IPS DF 19.7 (cell line): ENCODE data around the gene CTNNBIP1.

ENCODE experiments used
- DNase-seq: peaks from one replicate; pipeline ENCODE4 v3.0.0-alpha.2; 2013; ENCODE audit warnings: low read depth, low spot score

Gene CTNNBIP1

DNA sequence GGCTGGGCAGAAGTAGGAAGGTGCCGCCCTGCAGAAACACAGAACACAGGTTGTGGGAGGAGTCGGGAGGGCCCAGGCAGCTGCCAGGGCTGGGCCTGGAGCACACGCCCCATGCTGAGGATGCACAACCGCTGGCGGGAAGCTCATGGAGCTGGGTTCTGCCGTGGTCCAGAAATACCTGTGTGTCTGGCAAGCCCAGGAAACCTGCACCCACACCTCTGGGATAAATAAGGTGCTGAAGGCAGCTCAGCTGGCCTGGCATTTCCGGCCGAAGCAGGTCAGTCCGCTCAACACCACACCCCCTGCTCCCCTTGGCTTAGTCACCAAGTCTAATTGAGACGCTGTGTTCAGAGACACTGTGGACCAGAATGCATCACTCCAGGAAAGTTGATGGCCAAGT lies 32.1 kb downstream of the CTNNBIP1 start:
- DNase-seq, result no peak

DNA sequence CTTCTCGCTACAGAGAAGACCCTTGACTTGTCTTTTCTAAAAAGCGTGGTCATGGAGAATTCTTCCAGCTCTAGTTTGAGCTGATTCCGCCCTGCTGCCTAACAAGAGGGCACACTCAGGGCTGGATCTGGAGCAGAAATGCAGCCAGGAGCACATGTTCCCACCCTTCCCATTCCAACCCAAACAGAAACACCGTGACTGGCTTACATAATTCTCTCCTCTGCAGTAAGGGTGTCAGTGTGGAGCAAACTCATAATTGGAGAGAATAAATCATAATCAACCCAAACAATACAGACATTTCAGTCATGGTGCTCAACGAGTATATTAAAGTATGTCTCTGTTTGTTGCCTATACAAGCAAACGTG lies 34.5 kb downstream of the CTNNBIP1 start:
- DNase-seq, result no peak

DNA sequence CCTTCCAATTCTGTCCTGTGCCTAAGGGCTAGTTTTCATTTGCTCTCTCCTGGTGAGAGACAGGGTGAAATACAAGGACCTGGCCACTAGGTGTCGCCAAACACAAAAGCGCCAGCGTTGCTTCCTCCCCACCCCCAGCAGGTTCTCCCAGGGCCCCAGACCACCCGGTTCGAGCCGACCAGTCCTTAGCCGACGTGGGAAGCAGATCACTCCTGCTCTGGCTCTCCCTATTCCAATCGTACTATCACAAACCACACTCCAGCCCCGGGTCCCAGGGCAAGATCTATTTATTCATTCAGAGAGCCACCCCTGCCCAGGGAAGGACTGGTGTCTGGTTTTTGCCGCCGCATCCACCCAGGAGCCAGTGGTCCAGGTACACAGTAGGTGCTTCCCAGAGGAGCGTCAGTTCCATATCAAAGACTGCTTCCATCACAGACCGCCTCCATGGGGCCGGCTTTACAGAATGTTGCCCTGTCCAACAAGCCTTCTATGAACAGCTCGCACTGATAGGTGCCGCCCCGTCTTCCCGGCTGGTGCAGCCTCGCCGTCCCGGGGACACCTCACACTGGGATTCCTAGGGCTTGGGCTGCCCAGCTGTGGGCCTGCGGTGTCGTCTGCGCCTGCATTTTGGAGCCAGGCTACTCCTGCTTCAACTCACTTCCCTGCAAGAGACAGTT lies 35.0 kb downstream of the CTNNBIP1 start:
- no peak for DNase-seq

DNA sequence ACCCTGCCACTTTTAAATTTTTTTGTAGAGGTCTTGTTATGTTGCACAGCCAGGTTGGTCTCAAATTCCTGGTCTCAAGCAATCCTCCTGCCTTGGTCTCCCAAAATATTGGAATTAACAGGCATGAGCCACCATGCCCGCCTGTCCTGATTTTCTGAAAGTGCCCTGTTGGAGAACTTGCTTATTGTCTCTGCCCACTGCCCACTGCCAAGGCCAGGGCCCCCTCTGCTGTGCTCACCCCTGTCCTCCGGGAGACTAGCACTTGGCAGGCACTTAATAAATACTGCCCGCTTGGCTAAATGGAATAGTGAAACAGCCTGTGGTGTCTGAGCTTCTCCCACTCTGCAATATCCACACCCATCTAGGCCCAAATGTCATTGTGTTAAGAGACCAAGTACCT lies 35.7 kb downstream of the CTNNBIP1 start:
- DNase-seq, result no peak

DNA sequence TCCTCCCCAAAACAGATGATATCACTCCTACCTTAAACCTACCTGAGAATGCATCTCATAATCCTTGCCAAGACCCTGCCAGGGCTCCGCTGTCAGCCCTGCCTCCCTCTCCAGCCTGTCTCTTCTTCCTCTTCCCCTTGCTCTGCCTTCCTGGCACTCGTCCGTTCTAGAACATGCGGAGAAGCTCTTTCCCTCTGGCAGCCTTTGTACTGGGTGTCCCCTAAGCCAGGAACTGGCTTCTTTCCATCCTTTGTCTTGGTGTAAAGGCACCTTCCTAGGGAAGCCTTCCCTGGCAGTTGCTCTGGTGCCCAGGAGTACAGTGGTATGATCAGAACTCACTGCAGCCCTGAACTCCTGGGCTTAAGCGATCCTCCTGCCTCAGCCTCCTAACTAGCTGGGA lies 36.1 kb downstream of the CTNNBIP1 start:
- no peak for DNase-seq

DNA sequence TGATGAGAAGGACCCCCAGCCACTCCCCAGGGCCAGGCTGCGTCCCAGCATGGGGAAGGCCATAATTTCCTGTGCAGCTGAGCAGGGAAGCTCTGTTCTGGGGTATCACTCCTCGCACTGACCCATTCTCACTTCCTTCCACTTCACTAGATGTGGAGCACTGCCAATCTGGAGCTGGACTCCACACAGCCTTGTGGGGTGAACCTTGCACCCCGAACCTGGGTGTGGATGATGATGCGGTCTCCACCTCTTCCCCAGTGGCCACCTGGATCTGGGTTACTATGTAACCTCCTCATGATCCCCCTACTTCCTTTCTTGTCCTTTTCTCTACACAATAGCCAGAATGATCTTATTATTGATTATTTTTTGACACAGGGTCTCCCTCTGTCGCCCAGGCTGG lies 36.7 kb downstream of the CTNNBIP1 start:
- DNase-seq, result no peak

DNA sequence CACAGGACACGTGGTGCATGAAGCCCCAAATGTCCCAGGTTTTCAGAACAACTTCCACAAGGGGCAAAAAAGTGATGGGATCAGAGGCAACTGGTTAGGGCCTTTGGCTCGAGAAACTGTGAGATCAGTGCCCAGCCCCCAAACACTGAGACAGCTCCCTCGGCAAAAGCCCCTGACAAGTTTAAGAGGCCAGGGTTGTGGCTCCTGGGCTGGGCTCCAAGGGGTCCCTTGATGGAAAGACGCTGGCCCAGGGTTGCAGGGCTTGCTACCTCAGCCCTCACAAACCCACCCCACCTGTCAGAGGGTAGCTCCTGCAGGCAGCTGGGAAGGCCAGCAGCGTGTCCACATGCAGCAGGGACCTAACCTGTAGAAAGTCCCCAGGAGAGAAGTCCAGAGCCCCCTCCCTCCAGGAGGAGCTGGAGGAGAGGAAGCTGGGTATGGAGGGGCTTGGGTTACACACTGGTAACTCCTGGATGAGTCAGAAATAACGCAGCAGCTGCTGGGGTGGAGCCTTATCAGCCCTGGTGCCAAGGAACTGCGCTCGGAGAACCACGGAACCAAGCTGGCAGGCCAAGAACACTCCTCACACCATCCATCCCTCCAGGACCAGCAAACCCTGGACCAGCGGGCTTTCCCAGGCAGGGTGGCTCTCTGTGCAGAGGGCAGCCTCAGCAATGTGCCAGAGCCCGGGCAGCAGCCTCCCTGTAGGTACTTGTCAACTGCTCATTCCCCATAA lies 37.5 kb downstream of the CTNNBIP1 start:
- DNase-seq, result no peak

DNA sequence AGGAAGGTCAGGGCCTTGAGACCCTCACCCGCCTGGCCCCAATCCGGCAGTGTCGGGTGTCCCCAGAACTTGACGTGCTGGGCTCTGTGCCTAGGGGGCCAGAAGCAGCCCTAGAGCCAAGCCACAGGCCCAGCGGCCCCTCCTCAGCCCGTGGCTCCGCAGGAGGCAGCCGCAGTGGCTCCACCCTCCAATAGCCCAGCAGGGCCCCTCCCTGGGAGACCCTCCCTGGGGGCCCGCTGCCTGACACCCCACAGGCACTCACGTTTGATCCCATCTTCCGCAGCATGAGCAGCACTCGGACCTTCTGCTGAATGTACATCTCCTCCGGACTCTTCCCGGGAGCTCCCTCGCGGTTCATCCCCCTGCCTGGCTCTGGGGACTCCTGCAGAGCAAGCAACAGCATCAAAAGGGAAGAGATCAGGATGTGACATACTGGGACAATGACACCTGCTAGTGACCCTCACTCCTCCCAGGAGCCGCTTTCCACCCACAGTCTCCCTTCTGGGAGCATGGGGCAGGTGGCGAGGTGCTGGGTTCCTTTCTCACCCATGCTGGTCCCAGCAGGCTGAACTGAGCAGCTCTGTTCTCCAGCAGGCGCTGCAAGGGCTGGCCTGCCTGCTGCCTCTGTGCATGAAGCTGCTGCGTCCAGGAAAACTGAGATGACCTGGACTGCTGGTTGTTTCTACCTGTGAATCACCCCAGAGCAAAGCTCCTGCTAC lies 38.2 kb downstream of the CTNNBIP1 start:
- no peak for DNase-seq

DNA sequence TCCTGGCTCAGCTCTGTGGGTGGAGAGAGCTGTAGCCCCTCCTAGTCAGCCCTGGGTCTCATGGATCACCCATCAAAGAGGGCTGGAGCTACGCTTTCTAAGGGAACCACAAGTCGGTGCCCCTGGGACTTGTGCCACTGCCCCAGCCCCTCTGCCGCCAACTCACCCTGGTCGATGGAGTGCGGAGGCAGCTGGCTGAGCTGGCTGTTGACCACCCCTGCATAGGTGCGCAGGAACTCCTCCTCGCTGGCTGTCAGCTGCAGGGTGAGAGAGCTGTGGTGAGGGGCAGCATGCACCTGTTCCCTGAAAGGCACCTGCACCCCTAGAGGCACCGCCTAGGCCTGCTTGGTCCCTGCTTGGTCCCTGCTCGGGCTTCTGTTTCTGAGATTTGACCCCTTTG lies 39.0 kb downstream of the CTNNBIP1 start:
- no peak for DNase-seq

DNA sequence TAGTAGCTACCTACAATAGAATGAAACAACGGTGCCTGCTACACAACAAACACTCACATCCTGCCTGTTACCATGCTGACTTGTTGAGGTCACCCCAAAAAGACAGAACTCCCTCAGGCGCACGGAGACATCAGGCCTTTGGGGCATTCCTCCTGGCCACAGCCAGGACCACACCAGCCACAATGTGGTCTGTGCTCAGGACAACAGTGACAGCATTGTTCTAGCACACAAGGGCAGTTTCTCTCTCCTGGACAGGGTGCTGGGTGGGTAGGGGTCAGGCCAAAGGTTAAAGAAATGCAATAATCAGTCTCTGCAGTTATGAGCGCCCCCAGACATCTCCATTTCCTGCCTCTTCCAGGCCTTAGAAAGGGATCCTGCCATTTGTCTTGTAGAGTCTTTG lies 39.5 kb downstream of the CTNNBIP1 start:
- DNase-seq, result no peak

DNA sequence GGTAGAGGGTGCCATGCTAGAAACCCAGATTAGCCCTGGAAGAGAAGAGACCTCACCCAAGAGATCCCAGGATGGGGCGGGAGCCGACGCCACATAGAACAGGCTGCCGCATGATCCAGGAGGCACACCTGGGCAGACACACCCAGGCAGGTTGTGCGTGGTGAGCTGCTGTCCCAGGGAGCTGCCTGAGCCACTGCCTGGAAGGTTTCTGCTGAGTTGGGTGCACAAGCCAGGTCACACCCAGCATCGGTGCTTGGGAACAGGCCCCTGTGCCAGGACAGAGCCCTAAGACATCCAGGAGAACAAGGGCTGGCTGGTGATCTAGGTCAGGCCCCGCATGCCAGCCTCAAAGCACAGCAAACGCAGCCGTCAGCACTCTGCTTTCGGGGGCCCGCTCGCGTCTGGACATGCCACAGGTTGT lies 40.2 kb downstream of the CTNNBIP1 start:
- DNase-seq, result no peak

DNA sequence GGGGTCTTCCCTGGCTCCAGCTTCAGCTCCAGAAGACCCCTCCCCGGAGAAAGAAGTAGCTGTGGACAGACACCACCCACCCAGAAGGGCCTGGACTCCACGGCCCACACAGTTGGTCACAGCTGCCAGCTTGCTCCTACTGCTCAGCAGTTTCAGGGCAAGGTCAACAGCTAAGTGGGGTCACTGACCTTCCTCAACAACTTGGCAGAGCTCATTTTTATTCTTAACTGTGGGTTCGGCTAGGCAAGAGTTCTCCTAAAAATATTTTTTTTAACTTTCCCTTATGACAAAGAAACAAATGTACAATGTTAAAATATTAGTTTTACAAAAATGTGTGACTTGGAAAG lies 41.9 kb downstream of the CTNNBIP1 start:
- no peak for DNase-seq

DNA sequence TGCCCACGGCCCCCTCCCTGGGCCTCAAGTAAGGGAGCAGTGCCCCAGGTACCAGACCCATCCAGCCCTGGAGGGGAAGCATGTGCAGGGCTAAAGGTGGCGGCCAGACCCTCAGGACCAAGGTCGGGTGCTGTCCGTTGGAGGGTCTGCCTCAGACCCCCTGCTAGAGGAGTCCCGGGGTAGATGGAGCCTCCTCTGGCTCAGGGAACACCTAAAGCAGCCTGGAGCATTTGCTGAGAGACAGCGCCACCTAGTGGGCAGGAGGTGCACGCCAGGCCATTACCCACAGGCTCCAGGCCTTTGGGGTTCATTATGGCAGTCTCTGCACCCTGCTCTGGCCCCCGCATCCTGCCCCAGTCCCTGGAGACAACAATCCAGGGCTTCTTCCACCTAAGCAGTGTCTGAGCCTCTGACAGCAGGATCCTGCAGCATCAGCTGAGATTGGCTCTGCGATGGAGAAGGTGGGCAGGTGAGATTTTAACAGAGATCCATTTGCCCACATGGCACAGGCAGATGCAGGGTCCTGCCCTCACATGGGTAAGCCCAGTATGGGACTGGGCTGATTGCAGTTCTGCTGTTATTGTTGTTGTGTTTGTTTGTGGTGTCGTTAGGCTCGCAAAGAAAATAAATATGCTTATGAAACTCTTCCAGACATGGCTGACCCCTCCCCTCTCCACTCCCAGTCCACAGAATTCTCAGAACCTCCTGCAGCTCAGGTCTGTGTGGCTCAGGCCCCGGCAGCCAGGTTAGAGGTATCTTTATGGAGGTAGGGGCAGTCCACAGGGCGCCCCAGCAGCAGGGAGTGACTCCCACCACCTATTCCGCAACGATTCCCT lies 42.4 kb downstream of the CTNNBIP1 start:
- no peak for DNase-seq

DNA sequence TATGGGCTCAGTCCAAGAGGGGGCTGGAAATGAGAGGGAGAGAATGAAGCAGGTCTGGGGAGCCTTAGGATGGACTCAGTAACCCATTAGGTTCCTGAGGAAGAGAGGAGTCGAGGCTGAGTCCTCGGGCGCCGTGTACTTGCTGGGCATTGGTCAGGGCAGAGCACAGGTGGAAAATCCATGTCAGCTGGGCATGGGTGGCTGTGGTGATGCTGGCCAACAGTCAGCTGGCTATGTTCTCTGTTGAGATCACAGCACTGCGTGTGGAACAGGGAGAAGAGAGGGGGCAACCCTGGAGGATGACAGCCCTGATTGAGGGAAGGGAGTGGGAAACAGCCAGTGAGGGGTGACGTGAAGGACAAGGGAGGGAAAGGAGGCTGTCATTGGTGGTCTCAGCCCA lies 43.2 kb downstream of the CTNNBIP1 start:
- DNase-seq, result no peak

DNA sequence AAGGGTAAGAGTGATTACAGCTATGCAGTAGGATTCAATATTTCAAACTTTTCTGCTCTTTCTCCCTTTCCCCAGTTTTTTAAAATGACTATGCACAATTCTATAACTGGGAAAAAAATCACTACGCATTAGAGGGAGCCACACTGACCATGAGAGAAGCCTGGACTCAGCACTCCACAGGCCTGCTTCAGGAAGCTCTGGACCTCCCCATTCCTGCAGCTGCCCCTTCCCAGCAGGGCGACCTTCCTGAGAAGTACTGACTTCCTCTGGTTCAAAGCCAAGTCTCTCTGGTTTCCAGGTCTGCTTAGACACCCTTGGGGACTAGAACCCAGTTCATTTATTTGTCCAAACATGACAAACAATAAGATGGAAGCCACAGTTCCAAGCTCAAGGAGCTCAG lies 44.3 kb downstream of the CTNNBIP1 start:
- DNase-seq, result no peak

DNA sequence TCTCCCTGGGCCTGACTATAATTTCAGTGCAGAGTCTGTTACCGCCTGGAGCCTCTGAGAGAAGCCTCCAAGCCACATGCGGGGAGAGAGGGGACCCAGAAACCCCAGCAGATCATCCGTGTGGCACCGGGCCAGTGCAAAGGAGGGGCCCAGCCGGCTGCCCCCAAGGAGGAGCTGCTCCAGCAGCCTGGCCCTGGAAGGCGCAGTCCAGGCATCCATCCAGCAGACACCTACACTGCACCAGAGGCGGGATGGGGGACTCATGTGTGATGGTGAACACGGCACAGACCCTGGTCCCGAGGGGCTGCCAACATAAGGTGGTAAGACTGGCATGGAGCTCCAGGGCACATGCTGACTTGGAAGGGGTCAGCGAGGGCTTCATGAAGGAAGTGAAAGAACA lies 46.7 kb downstream of the CTNNBIP1 start:
- no peak for DNase-seq

DNA sequence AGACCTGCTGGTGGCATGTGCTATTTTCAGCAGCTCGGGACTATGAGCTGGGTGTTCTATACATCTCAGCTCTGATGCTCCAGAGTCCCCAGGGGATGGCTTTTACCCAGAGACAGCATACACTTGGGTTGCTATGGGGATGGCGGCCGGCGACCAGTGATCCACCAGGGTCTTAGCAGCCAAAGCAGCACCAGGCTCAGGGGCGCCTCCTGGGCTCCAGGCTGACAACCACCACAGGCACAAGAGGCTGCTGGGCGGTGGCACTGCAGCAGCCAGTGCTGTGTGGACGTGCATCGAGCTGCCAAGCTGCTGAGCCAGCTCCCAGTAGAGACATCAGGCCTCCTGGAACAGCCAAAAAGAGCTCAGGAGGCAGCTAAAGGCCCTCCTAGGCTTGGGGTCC lies 48.7 kb downstream of the CTNNBIP1 start:
- DNase-seq, result no peak

DNA sequence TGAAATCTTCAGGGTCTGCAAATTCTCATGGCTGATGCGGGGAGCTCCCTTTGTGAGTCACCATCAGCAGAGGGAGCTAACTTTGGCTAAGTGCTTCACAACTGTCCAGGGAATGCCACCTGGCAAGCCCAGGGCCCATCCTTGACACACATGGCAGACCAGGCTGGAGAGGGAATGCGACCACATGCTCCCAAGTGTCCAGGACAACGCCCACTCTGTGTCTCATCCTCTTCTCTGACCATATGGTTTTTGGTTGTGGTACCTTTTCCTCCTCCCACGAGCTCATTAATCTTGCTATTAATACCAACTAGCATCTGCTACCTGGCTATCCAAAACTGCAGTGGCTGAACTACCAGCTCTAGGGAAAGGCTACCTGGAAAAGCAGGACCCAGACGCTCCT lies 49.2 kb downstream of the CTNNBIP1 start:
- no peak for DNase-seq

DNA sequence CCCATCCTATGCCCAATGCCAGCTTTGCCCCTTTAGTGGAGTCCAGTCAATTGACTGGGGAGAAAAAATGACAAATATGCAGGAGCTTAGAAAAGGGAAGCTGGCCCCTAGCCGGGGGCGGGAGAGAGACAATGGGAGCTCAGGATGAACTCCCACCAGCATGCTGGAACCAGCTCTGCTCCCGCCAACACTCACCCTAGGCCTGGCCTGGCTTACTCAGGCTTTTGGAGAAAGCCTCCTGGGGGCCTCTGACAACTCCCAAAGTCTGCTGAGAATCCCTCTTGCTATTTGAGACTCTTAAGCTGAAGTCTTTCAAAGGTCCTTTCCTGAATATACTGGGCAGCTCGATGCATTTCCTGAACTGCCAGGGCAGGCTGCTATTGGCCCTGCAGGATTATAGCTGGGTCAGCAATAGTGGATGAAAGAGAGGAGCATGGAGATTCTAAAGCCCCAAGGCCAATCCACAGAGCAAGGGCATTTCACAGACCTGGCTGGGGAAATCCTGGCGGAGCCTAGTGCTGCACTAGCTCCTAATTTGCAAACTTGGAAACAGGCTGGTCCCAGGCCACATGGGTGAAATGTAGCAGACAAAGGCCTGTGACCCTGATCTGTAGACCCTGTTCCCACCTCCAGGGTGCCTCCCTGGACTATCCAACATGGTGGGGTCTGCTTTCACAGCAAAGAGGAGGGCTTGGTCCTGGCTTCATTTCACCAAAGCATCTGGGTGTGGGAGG lies 50.6 kb downstream of the CTNNBIP1 start:
- no peak for DNase-seq

DNA sequence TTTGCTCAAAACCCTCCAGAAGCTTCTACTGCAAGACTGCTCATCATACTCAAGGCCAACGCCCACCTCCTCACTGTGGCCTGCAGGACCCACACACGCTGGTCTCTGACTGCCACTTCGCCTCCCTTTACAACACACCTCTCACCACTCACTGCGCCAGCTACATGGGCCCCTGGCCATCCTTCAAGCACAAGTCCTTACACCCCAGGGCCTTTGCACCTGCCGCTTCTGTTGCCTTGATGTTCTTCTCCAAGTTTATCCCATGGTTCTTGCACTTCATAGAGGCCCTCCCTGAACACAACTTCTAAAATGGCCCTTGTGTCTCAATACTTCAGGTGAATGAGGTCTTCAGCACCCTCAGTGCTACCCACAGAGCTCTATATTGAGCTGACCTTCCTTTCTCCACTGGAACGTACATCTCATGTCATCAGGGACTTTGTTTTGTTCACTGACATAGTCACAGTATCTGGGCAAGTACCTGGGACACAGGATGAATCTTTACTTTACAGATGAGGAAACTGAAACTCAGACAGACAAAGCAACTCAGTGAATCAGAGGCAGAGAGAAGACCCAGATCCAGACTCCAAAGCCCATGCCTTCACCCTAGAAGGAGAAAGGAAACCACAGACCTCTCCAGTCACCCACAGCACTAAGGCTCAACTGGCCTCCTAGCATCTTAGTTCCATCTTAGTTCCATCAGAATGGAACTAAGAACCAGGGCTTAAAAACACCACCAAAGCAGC lies 51.6 kb downstream of the CTNNBIP1 start:
- DNase-seq, result no peak

DNA sequence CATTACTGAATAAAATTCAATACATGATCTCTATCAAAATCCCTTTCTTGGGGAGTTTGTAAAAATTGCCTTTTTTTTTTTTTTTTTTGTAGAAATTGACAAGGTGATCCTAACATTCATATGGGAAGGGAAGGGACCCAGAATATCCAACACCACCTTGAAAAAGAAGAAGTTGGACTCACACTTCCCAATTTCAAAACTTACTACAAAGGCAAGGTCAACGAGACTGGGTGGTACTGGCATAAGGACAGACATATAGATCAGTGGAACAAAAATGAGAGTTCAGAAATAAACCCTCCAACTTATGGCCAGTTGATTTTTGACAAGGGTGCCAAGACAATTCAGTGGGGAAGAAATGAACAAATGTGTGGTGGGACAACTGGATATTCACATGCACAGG lies 54.9 kb downstream of the CTNNBIP1 start:
- no peak for DNase-seq
